K562 (cell line): ENCODE data around the gene THYN1. TPM values are rescaled to one million over a fixed set of nuclear protein-coding genes. Genes with fewer than 3 reads are reported as not detected.

Experiments used
- DLX4 ChIP-seq: fragments of 250-450 bp; sonication (Bioruptor Pico); IDR thresholded peaks from 2 replicates; pipeline ENCODE4 v1.6.1; 2021; ENCODE audit warnings: mild to moderate bottlenecking
- RERE ChIP-seq: sonication (generic); formaldehyde crosslinking; IDR thresholded peaks from 2 replicates; pipeline ENCODE4 v1.8.0; 2023; ENCODE audit warnings: missing genetic modification reagents, mild to moderate bottlenecking, borderline replicate concordance
- polyA plus RNA-seq, 8 experiments: library from polyadenylated mRNA; depleted of rRNA in 4 of 8; stranded (reverse) in 5 of 8; unstranded in 3 of 8; fragments of >200 nt; fragmentation: Nextera tagmentation in 2 of 8; fragmentation: Illumina TruSeq in 1 of 8; extraction: Ambion mirVana in 2 of 8; extraction: Trizol in 1 of 8; gene quantifications; 2 replicates each; pipeline versions ENCODE4 v1.2.1 to v1.2.3, GENCODE V29; 2011 to 2014; ENCODE audit warnings: inconsistent platforms in 1 of 8, missing spikeins in 1 of 8
- total RNA-seq, 7 experiments: library from RNA; depleted of rRNA in 6 of 7; stranded (reverse); fragments of >200 nt in 6 of 7; fragmentation: Illumina TruSeq in 2 of 7; extraction: Trizol in 2 of 7; gene quantifications; 2 replicates each; pipeline versions ENCODE4 v1.2.1 to v1.2.3, GENCODE V29; 2011 to 2021; ENCODE audit warnings: low replicate concordance in 1 of 7

The THYN1 gene
- total and polyA plus RNA-seq, 9 of the 15 experiments (the other 6 are each of a cell fraction or from before 2014, with no cell fraction given): 54.9 to 279 (median 104) TPM

- TF ChIP-seq RERE (CRISPR knock-in tag) (no peak), DLX4 (CRISPR knock-in tag) (no peak)
Measured at GRCh38 chr11:134273317-134273712, 20.2 kb upstream of the THYN1 start (continued).
